GM18520 (cell line): ENCODE data around the gene GRP.

ENCODE experiments used
- ATAC-seq: cut with Tn5 transposase; IDR thresholded peaks from one replicate; pipeline ENCODE4 v1.9.1; 2021; ENCODE audit not compliant: unreplicated experiment

The GRP gene

DNA sequence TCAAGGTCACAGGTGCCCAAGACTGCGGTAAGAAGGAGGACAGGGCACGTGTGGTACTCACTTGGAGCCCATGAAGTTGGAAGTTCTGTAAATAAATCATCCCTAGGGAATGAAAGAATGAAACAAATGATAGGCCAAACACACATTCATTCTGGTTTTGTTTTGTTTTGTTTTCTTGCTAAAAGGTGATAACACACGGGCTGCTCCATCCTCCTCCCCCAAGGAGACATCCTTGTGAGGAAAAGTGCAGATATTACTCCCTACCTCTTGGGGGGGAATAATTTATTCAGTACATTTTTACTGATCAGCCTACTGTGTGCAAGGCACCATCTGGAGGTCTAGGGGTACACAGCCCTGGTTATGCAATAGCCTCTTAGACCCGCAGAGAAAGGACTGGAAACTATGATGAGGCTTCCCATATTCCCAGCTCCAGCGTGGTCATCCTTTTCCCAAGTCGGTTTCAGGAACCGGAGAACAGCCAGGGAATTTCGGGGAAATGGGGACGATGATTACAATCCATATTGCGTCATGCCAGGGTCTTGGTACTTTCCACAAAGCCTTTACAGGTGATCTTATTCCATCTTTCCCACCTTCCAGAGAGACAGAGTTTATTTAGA is 47.0 kb downstream of the GRP start:
- no peak for ATAC-seq

DNA sequence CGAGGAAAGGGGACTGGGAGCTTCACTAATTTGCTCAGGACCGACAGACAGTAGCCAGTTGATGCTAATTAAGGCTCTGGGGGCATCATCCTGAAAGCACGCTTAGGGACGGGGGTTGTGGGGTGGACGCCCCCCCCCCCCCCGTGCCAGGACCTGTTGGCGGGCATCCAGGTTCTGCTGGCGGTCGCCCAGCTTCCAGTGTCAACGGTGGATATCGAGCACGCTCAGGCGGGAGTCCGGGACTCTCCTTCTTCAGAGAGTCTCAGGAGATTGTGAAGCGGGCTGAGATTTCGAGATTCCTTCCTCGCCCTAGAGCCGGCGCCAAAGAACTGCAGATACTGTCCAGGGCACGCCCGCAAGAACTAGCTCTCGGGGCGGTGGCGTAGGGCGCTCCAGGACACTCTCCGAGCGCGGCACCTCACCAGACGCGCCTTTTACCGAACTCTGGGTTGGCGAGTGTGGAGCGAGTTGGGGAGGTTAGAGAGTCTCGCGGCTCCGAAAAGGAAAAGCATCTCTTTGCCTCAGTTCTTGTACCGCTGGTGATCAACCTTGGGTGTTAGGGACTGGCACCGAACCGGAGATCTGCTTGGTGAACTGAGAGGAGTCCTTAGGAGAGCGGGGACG is 47.7 kb downstream of the GRP start:
- ATAC-seq = no peak

DNA sequence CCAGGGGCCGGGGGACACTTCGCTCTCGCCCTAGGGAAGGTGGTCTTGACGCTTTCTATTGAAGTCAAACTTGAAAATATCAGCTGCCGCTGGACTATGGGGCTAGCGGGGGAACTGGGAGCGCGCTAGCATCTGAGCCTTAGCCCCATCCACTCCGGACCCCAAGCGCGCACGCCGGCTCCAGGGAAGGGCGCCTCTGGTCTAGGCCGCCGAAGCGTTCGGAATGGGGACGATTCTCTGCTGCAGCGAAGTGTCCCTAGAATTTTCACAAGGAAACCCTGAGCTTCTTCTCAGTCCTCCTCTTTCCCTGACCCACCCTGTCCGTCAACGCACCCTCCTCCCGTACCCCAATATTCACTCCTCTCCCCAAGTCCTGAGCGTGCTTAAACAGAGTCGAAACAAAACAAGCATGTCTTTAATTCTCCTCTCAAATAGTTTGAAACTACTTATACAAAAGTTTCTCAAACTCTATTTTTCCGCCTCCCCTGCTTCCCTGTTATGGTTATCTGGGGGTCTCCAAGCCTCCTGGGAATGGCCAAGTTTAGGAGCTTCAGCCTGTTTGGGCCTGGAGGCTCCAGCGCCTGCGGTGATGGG is 48.3 kb downstream of the GRP start:
- ATAC-seq = no peak

DNA sequence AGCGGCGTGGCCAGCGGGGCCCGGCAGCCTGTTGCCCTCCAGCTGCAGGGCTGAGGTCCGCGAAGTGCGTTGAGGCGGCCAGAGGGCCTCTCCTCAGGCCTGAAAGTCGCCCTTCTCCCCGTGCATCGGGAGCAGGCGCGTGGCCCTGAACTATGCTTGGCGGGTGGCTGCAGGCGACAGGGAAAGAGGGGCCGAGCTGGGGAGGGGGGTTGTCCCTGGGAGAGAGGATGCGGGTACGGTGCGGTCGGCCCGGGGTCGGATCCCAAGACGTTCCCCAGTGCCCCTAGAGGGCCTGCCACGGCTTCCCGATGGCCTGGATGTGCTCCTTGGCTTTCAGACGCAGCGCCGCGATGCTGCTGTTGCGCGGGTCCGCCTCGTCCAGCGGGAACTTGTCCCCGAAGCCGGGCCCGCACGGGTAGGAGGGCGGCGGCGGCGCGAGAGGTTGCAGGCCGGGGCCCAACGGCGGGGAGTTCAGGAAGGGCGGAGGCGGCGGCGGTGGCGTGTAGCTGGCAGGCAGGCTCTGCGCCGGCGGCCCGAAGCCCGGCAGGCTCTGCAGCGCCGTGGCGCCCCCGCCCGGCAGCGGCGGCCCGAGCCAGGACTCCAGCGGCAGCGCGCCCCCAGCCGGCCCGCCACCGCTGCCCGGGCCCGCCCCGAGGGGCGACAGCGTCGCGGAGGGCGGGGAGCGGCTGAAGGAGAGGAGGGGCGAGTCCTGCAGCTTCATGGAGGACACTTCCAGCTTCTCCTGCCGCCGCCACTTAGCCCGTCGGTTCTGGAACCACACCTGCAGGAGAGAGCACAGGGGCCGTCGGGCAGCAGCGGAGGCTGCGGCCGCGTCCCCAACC is 49.0 kb downstream of the GRP start:
- no peak for ATAC-seq

DNA sequence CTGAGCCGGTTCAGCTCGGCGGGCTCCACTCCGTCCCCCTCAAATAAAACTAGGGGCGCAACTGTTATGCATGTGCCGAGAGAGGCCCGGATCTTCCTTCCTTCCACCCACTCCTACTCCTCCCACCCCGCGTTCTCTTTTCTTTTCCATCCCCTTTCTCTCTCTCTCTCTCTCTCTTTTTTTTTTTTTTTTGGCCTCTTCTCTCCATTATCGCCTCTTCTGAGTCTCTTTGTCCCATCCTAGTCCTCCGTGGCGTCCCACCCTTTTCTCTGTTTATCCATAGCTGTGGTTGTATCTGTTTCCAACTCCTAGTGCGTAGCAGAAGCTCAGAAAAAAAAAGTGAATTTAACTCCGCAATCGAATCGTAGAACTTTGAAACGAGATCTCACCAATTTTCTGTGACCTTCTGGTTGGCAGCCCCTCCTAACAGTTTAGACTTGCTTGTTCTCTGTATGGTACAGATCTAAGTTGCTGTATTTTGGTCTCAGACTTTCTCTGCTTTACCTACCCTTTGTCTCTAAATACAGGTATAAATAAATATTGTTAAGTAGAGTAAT is 49.7 kb downstream of the GRP start:
- no peak for ATAC-seq

DNA sequence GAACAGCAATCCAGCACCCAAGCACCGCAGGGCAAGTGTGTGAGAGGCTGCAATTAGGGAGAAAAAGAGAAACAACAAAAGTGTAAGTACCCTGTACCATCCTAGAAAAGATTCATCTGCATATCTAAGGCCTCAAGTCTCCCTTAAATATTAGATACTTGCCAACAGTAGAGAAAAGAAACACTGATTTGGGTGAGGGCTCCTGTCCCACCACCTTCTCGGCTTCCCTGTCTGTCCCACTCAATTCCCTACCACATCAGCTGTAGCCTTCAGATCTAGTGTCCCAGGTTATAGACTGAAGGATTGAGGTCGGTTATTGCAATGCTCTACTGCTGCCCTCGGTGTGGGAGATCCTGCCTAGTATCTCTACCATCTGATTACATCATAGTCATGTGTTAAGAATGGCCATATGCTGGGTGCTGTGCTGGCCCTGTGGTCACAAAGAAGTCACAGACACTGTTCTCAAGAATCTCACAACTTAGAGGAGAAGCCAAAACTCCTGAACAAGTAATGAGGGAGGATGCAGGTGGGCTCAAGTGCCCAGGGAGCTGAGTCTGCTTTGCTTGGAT is 50.8 kb downstream of the GRP start:
- ATAC-seq = no peak

DNA sequence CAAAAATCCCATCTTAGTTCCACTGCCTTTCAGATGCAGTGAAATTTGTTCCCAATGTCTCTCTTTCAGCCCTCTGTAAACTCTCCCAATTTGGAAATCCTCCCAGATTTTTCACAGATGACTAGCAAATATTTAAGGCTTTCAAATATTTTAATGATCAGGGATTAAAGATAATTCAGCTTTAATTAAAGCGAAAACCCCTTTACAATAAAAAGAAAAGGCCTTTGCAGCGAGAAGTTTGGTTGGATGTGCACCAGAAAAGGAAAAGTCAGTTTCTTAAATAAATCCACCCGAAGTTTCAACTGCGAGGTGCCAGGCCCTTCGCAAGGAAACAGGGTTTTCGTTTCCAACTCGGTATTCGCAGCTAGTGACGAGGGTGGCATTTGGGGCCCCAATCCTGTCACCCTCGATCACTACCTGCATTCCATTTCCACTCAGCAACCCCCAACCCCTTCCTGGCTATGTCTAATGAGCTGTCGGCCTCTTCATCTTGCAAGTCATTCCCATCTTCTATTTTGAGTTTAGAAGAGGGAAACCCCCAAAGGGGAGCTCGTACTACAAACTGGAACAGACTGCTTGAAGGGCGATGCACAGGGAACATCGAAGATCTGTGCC is 51.8 kb downstream of the GRP start:
- no peak for ATAC-seq

DNA sequence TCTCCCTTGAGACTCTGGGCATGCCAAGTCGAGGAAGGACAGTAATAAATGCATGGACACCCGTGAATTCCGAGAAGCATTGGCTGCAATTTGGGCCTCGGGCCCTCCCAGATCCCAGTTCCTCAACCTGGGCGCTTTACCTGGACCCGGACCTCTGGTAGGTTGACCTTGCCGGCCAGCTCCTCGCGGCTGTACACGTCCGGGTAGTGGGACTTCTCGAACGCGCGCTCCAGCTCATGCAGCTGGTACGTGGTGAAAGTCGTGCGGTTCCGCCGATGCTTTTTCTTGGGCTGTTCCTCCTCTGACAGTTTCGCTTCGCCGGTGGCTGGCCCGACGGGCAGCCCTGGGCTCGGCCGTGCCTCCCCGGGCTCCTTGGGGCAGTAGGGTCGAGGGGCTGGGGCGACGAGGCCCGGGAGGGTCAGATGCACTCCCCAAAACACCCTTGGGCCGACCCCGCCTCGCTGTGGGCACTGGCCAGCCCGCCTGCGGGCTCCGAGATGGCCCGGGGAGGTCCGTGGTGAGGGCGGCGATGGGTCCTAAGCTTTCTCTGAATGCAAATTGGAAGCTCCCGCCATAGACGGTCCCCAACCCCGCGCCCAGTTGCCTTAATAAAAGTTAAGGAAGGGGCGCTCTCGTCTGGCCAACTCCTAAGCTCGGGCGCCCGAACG is 52.4 kb downstream of the GRP start:
- ATAC-seq = no peak

DNA sequence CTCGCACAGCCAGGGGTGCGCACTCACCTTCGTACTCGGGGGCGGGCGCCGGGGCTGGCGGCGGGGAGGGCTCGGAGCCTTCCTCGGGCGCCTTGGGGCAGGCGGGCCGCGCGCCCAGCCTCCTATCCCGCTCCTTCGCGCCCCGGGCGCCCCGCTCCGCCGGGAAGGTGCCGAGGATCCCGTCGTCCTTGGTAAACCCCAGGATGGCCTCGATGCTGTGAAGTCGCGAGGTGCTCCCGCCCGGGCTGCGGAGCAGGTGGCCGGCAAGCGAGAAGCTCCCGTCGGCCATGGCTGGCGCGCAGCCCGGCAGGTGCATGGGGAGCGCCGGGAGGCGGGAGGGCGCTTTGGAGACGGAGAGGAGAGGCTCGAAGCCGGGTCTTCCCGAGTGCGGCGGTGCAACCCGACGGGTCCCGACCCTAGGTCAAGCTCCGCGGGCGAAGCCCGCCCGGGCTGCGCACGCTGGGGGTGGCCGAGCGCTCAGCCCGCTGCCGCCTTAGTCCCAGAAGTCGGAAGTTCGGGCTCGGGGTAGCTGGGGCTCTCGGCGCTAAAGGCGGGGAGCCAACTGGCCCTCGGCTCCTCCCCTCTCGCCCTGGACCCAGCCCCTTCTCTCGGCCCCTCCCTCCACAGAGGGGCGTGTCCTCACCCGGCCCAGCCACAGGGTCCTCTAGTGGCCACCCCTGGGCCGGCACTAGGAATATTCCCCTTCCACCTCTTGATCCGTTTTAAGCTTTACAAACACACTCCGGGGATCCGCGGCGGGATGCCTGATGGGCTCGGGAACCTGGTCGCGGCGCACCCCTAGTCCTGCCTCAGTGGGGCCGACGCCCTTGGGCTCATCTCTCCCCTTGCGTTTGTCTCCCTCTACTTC is 53.2 kb downstream of the GRP start, which contains the start of gene RAX:
RAX (minus strand) TSS at position 564 of the 868 bp plus-strand sequence; CDS start at position 316, 248 bp downstream.
- ATAC-seq = no peak

DNA sequence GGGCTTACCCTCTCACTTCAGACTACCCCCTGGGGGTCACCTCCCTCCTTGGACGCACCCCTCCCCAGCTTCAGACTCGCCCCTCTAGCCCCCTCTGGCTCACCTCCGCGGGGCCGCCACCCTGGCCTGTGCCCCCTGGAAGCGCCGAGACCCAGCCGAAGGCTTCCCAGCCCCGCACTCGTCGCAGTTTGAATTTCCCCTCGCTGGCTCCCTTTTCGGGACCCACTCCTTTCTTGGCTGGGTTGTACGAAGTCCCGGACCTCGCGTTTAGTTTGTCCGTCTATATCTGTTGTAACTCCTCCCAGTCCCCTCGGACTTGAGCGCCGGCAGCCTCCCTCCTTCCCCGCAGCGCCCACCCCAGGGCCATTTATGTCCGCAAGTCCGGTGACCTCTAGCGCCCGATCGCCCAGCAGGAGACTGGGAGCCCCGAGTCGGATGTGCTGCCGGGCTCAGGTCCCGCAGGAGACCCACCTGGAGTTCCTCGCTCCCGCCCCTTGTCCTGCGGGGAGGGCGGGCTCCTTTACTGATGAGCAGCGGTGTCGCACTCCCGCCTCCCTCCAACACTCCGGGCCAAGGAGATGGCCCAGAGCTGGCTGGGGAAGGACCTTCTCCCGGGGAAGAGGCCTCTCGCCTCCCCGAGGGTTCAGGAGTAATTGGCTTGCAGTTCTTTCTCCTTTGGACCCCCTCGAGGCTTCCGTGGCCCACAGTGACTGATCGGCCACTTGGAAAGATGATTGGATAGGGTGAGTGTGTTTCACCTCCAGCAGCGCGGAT is 54.0 kb downstream of the GRP start:
- no peak for ATAC-seq

DNA sequence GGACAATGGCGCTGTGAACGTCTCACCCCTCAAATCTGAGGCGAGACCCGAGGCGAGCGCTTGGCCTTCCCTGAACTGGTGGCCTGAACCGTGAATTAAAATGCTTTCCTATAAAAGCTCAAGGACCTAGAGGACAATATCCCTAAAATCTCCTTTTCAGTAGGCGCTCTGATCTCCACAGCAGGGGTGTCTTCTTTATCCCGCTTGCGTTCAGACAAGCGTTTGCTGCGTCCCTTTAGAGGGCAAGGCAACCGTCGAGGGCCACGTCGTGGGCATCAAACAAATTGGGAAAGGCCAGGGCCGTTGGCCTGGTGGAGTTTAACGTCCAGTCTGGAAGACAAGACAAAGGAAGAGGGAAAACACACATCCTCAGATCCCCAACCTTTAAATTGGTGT is 54.6 kb downstream of the GRP start:
- no peak for ATAC-seq

DNA sequence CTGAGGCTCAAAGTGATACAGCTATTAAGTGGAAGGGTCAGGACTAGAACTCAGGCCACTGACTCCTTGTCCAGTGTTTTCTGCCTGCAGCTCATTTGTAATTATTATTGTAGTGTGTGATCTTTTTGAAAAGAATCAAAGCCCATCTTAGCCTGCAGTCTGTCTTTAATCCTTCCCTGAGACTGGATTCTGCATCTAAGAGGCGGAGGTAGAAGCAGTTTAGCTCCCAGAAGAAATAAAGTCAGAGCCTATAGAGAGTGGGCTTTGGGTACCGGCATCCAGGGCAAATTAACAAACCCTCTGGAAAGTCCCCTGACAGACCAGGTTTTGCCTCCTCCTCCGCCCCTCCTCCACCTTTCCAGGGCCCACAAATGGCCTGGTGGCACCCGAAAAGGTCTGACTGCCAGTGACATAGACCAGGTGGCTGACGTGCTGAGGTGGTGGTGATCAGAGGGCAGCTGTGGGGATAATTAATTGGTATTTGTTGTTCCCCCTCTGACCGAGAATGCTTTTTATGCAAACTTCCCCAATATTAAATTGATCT is 55.5 kb downstream of the GRP start:
- ATAC-seq = no peak

DNA sequence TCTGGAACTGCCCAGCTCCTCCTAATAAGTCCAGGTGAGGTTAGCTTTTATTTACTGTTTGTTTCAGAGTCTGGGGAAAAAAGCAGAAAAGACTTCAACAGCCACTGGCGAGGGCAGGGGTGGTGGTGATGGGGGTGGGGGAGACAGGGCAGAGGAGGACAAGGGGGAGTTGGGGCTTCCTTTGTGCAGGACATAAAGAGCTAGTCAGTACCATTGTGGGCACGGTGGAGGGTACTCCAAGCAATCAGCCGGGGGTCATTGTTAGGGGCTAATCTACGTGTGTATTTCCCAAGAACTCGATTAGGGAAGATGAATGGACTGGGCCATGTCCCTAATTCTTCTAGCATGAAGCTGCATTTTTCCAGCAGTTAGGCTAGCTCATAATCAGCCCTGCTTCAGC is 56.1 kb downstream of the GRP start:
- ATAC-seq = no peak

DNA sequence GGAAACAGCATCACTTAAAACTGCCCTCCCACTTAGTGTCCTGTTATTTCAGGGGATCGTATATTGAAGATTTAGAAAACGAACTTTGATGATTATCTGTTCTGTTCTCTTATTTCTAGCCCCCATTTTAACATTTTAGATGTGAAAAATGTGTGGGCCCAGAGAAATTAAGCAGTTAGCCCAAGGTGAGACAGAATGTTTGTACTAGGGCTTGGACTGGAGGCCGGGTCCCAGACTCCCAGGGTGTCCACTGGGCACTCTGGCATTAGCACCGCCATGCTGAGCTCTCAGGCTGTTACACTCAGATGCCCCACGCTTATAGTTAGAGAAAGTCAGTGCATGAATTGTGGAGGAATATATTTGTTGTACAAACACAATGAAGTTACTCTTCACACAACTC is 58.8 kb downstream of the GRP start:
- no peak for ATAC-seq

DNA sequence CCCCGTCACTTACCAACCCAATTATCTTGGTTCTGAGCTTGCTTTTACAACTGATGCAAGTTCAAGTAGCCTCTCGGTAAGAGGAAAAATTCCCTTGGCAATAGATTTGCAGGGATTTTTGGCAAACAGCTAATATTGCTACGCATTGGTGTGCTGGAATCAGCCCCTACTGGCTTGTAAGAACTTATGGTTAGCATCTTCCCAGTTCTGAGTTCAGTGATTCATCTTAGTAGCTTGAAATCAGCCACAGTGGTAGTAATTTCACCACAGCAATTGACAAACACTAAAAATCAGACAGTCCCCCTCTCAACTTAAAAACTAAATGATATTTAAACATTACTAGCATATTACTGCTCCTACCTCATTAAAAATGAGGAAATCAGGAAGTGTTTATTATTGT is 59.2 kb downstream of the GRP start:
- no peak for ATAC-seq

DNA sequence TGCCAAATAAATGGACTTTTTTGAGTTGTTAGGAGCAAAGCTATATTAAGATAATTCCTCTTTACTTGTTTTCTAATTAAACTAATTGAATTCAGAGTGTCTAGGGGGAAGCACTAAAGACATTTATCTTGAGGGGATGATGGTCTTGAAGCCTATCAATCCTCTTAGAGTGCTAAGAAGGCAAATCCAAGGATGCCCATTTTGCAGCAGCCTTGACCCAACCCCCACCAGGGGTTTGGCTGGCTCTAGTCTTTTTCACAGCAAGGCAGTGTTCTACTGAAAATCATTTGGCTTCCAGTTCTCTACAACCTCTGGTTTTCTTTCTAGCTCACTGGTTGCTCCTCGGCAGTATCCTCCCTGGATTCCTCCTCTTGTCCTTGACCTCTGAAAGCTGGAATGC is 59.8 kb downstream of the GRP start:
- no peak for ATAC-seq
